HL-60 (cell line): Measurements from ENCODE around the gene FRAS1.

Experiments
- DNase-seq, 2 experiments: peaks; one replicate each; pipeline ENCODE4 v3.0.0-alpha.2; 2010 to 2020; ENCODE audit warnings: low read depth in 1 of 2, low spot score in 1 of 2
- H3K27ac ChIP-seq: fragments of 250-450 bp; sonication (Bioruptor Pico); replicated peaks from 2 replicates; pipeline ENCODE4 v1.5.1; 2020; ENCODE audit warnings: mild to moderate bottlenecking, moderate library complexity
- H3K27me3 ChIP-seq: fragments of 250-450 bp; sonication (Bioruptor Pico); 2 replicates; pipeline ENCODE4 v1.5.1; 2021; ENCODE audit warnings: mild to moderate bottlenecking, moderate library complexity; ENCODE audit not compliant: insufficient read depth, poor library complexity, severe bottlenecking
- H3K4me3 ChIP-seq: replicated peaks from 2 replicates; pipeline ENCODE4 v1.5.1; 2011; ENCODE audit warnings: mild to moderate bottlenecking, control low read depth, low read length; ENCODE audit not compliant: insufficient read depth
- CTCF ChIP-seq: IDR thresholded peaks from one replicate; pipeline ENCODE4 v1.5.1; 2011; ENCODE audit warnings: low read length, control low read depth, inconsistent platforms; ENCODE audit not compliant: insufficient read depth
- GABPA ChIP-seq: IDR thresholded peaks from 2 replicates; pipeline ENCODE4 v1.6.1; 2012; ENCODE audit warnings: low read depth
- POLR2AphosphoS5 ChIP-seq: IDR thresholded peaks from 2 replicates; pipeline ENCODE4 v1.6.1; 2012; ENCODE audit warnings: low read depth
- SPI1 ChIP-seq: IDR thresholded peaks from 2 replicates; pipeline ENCODE4 v1.6.1; 2012; ENCODE audit warnings: low read depth, mild to moderate bottlenecking, borderline replicate concordance
- TF ChIP-seq, protein P1 (sequence below): IDR thresholded peaks from 2 replicates; pipeline ENCODE4 v1.6.1; 2012; ENCODE audit warnings: low read depth; ENCODE audit not compliant: insufficient replicate concordance

FRAS1 gene

DNA sequence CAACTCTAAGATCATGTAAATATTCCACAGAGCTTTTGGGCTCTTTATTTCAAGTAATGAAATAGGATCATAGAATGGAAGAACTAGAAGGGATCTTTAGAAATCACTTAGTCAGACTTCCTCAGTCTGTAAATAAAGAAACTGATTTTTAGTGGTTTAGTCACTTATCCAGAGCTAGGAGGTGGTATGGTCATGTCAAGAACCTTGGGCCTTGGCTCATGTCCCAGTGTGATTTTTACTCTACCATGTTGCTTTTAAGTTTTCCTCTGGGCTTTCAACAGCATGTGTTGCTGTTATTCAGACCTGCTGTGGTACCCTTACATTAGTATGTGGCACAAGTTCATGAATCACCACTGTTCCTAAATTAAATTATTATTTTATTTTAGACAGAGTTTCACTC is 184.9 kb downstream of the FRAS1 start:
- DNase-seq: no peak
- no peak overlapping the region for H3K4me3 ChIP-seq
- TF ChIP-seq GABPA (no peak), SPI1 (no peak), POLR2AphosphoS5 (no peak), CTCF (no peak)
- TF ChIP-seq, protein P1, sequence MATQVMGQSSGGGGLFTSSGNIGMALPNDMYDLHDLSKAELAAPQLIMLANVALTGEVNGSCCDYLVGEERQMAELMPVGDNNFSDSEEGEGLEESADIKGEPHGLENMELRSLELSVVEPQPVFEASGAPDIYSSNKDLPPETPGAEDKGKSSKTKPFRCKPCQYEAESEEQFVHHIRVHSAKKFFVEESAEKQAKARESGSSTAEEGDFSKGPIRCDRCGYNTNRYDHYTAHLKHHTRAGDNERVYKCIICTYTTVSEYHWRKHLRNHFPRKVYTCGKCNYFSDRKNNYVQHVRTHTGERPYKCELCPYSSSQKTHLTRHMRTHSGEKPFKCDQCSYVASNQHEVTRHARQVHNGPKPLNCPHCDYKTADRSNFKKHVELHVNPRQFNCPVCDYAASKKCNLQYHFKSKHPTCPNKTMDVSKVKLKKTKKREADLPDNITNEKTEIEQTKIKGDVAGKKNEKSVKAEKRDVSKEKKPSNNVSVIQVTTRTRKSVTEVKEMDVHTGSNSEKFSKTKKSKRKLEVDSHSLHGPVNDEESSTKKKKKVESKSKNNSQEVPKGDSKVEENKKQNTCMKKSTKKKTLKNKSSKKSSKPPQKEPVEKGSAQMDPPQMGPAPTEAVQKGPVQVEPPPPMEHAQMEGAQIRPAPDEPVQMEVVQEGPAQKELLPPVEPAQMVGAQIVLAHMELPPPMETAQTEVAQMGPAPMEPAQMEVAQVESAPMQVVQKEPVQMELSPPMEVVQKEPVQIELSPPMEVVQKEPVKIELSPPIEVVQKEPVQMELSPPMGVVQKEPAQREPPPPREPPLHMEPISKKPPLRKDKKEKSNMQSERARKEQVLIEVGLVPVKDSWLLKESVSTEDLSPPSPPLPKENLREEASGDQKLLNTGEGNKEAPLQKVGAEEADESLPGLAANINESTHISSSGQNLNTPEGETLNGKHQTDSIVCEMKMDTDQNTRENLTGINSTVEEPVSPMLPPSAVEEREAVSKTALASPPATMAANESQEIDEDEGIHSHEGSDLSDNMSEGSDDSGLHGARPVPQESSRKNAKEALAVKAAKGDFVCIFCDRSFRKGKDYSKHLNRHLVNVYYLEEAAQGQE: no peak
- no peak overlapping the region for H3K27ac ChIP-seq
- H3K27me3 ChIP-seq: peaks cover 2% of the 10 kb centered on the region

GRCh38 chr4:78244705-78245485 is 187.8 kb downstream of the FRAS1 start:
- H3K27me3 ChIP-seq: peaks cover 2% of the 10 kb centered on the region
- H3K27ac ChIP-seq: no peak overlapping the region
- no peak overlapping the region for H3K4me3 ChIP-seq
- no peak for DNase-seq
- TF ChIP-seq GABPA: no peak
- TF ChIP-seq, protein P1: no peak
- TF ChIP-seq POLR2AphosphoS5: no peak
- no peak for TF ChIP-seq CTCF
- TF ChIP-seq SPI1: no peak

- H3K27me3 ChIP-seq: peaks cover 1% of the 10 kb centered on the region
- no peak for DNase-seq
- no peak overlapping the region for H3K4me3 ChIP-seq
- TF ChIP-seq GABPA (no peak), CTCF (no peak), SPI1 (no peak), POLR2AphosphoS5 (no peak)
- TF ChIP-seq, protein P1: no peak
- H3K27ac ChIP-seq: no peak overlapping the region
Measured at GRCh38 chr4:78247536-78248285, 190.6 kb downstream of the FRAS1 start.
